ENCODE results near the gene SOS1. TPM values are rescaled to one million over a fixed set of nuclear protein-coding genes. Genes with fewer than 3 reads are reported as not detected.
"Not testable (repeated sequence)": the region's sequence is repeated elsewhere in the genome, so short reads cannot be mapped to it uniquely, and the experiment has no call there.

The SOS1 gene
- total and polyA plus RNA-seq, 2 donors (not counting 3 experiments of a cell fraction or from before 2014, with no cell fraction given), result 22.2 to 32.5 TPM

DNA sequence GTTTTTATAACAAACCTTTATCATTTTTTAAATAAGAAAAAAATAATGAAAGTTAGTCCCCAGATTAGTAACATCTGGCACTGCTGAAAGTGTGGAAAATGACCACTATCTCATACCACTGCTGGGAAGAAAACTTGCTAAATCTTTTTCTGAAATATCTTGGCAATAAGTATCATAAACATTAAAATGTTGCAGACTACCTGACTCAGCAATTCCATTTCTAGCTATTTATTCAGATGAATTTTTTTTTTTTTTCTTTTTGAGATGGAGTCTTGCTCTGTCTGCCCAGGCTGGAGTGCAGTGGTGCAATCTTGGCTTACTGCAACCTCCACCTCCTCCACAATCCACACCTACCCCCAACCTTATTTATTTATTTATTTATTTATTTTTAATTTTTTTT, 35.3 kb upstream of the SOS1 start:
- no TSS peak for BruUV-seq (replicated peaks)
- FAIRE-seq (no peak), DNase-seq (ENCODE audit: low read depth, low spot score) (no peak)
- H4K20me1 ChIP-seq (replicated peaks; ENCODE audit: control insufficient read depth, extremely low read depth, insufficient read depth, low read length), result no peaks in the 10 kb centered on the region
- TF ChIP-seq GATA2 (IDR thresholded peaks at IDR 0.05; ENCODE audit: insufficient read depth, insufficient read length, low read depth, low read length), result no peak
- TF ChIP-seq JUN (IDR thresholded peaks at IDR 0.05; ENCODE audit: borderline replicate concordance, insufficient read depth, insufficient read length, low read depth), result no peak
- TF ChIP-seq EZH2 (IDR thresholded peaks at IDR 0.05; ENCODE audit: borderline replicate concordance, low read depth, low read length, severe bottlenecking), result no peak
- no peak for TF ChIP-seq FOS (IDR thresholded peaks at IDR 0.05; ENCODE audit: borderline replicate concordance, insufficient read depth, low read length)
- no peak for TF ChIP-seq MYC (IDR thresholded peaks at IDR 0.05; ENCODE audit: low read depth, low read length)
- TF ChIP-seq, protein P1, sequence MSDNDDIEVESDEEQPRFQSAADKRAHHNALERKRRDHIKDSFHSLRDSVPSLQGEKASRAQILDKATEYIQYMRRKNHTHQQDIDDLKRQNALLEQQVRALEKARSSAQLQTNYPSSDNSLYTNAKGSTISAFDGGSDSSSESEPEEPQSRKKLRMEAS (IDR thresholded peaks at IDR 0.05; ENCODE audit: insufficient read depth, insufficient read length), result no peak
- TF ChIP-seq POLR2A (IDR thresholded peaks at IDR 0.05; ENCODE audit: low read depth, low read length), result no peak
- TF ChIP-seq, protein P2, sequence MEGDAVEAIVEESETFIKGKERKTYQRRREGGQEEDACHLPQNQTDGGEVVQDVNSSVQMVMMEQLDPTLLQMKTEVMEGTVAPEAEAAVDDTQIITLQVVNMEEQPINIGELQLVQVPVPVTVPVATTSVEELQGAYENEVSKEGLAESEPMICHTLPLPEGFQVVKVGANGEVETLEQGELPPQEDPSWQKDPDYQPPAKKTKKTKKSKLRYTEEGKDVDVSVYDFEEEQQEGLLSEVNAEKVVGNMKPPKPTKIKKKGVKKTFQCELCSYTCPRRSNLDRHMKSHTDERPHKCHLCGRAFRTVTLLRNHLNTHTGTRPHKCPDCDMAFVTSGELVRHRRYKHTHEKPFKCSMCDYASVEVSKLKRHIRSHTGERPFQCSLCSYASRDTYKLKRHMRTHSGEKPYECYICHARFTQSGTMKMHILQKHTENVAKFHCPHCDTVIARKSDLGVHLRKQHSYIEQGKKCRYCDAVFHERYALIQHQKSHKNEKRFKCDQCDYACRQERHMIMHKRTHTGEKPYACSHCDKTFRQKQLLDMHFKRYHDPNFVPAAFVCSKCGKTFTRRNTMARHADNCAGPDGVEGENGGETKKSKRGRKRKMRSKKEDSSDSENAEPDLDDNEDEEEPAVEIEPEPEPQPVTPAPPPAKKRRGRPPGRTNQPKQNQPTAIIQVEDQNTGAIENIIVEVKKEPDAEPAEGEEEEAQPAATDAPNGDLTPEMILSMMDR (IDR thresholded peaks at IDR 0.05; ENCODE audit: extremely low read depth in 1 of 2, insufficient read depth in 1 of 2, low read depth in 1 of 2, low read length in 2 of 2), result no peak
- no peak for TF ChIP-seq POLR2AphosphoS5 (IDR thresholded peaks at IDR 0.05; ENCODE audit: insufficient read depth, low read depth, low read length)
- no peaks in the 10 kb centered on the region for H3K36me3 ChIP-seq (ENCODE audit: control insufficient read depth in 2 of 2, extremely low read depth in 1 of 2, insufficient read depth in 2 of 2, low read length in 2 of 2)
- no peaks in the 10 kb centered on the region for H3K9me3 ChIP-seq (replicated peaks; ENCODE audit: control insufficient read depth, insufficient read depth, low read length)
- dilution Hi-C loops (cut with MboI; ENCODE audit: extremely low pct_ligation_motif_present, low sequenced_read_pairs), result no loop called here
- intact Hi-C loops (cut with micrococcal nuclease), result no loop called here
- no peak overlapping the region for H3K9ac ChIP-seq (replicated peaks; ENCODE audit: extremely low read depth, insufficient read depth, low read length)
- no peak overlapping the region for H3K4me2 ChIP-seq (ENCODE audit: insufficient read depth, low read length)
- H2AFZ ChIP-seq (ENCODE audit: low read depth, low read length), result no peak overlapping the region
- POLR2A ChIA-PET, result no interaction called here
- CTCF ChIA-PET, result interaction anchor here (0.5 to 2.2 kb wide), 3 partner anchors 12 to 86 kb away, joined by 3 to 7 read pairs (median 4); no protein-coding TSS in a partner anchor
- no peaks in the 10 kb centered on the region for H3K4me1 ChIP-seq (ENCODE audit: control insufficient read depth, extremely low read depth, insufficient read depth, low read length)
- H3K9me1 ChIP-seq (replicated peaks; ENCODE audit: control insufficient read depth, extremely low read depth, insufficient read depth, low read length), result no peaks in the 10 kb centered on the region
- H3K27ac ChIP-seq (ENCODE audit: insufficient read depth, low read depth, low read length), result no peak overlapping the region
- H3K27me3 ChIP-seq (ENCODE audit: control insufficient read depth in 2 of 2, insufficient read depth in 2 of 2, low read length in 2 of 2), result no peaks in the 10 kb centered on the region
- no peak overlapping the region for H3K4me3 ChIP-seq (replicated peaks in 1 of 3; ENCODE audit: insufficient read depth in 1 of 3, low read depth in 1 of 3, low read length in 3 of 3)
- no peaks in the 10 kb centered on the region for H3K79me2 ChIP-seq (ENCODE audit: control insufficient read depth, insufficient read depth, low read length)

DNA sequence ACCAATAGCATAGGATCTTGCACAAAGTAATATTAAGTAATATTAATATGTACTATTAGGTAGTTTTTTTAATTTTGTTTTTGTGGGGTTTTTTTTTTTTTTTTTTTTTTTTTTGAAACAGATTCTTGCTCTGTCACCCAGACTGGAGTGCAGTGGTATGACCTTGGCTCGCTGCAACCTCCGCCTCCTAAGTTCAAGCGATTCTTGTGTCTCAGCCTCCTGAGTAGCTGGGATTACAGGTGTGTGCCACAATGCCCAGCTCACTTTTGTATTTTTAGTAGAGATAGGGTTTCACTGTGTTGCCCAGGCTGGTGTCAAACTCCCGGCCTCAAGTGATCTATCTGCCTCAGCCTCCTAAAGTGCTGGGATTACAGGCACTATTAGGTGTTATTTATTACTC, 34.7 kb upstream of the SOS1 start:
- H3K79me2 ChIP-seq (ENCODE audit: control insufficient read depth, insufficient read depth, low read length); H3K36me3 ChIP-seq (ENCODE audit: control insufficient read depth in 2 of 2, extremely low read depth in 1 of 2, insufficient read depth in 2 of 2, low read length in 2 of 2); H3K27me3 ChIP-seq (ENCODE audit: control insufficient read depth in 2 of 2, insufficient read depth in 2 of 2, low read length in 2 of 2); dilution Hi-C loops (cut with MboI; ENCODE audit: extremely low pct_ligation_motif_present, low sequenced_read_pairs); DNase-seq (ENCODE audit: low read depth, low spot score); FAIRE-seq; intact Hi-C loops (cut with micrococcal nuclease); H3K27ac ChIP-seq (ENCODE audit: insufficient read depth, low read depth, low read length); H4K20me1 ChIP-seq (replicated peaks; ENCODE audit: control insufficient read depth, extremely low read depth, insufficient read depth, low read length); H3K4me1 ChIP-seq (ENCODE audit: control insufficient read depth, extremely low read depth, insufficient read depth, low read length); H3K4me3 ChIP-seq (replicated peaks in 1 of 3; ENCODE audit: insufficient read depth in 1 of 3, low read depth in 1 of 3, low read length in 3 of 3); H3K9me3 ChIP-seq (replicated peaks; ENCODE audit: control insufficient read depth, insufficient read depth, low read length); H2AFZ ChIP-seq (ENCODE audit: low read depth, low read length); H3K9ac ChIP-seq (replicated peaks; ENCODE audit: extremely low read depth, insufficient read depth, low read length); BruUV-seq (replicated peaks); H3K4me2 ChIP-seq (ENCODE audit: insufficient read depth, low read length); H3K9me1 ChIP-seq (replicated peaks; ENCODE audit: control insufficient read depth, extremely low read depth, insufficient read depth, low read length): not testable (repeated sequence)
- ChIA-PET CTCF (interaction anchor here (0.7 to 2.2 kb wide), 4 partner anchors 9 to 35 kb away, joined by 3 to 7 read pairs (median 4); partner anchors contain the start of gene SOS1), POLR2A (interaction anchor here (0.5 kb wide), 1 partner anchor 10 kb away, joined by 5 read pairs; no protein-coding TSS in a partner anchor)
